Stimulated activated CD4-positive, alpha-beta T cell treated with anti-CD3 and anti-CD28 coated beads, Interleukin-1b, Interleukin-23, amount 100 ng/mL, for 4 hours (primary cell): ENCODE results near the gene MAGT1.
"Not testable (repeated sequence)": the region's sequence is repeated elsewhere in the genome, so short reads cannot be mapped to it uniquely, and the experiment has no call there.

ENCODE experiments used
- DNase-seq, 2 donors: peaks; one replicate each; pipeline ENCODE4 v3.0.0-alpha.2; 2020; ENCODE audit warnings: low read depth in 2 of 2

Gene MAGT1

DNA sequence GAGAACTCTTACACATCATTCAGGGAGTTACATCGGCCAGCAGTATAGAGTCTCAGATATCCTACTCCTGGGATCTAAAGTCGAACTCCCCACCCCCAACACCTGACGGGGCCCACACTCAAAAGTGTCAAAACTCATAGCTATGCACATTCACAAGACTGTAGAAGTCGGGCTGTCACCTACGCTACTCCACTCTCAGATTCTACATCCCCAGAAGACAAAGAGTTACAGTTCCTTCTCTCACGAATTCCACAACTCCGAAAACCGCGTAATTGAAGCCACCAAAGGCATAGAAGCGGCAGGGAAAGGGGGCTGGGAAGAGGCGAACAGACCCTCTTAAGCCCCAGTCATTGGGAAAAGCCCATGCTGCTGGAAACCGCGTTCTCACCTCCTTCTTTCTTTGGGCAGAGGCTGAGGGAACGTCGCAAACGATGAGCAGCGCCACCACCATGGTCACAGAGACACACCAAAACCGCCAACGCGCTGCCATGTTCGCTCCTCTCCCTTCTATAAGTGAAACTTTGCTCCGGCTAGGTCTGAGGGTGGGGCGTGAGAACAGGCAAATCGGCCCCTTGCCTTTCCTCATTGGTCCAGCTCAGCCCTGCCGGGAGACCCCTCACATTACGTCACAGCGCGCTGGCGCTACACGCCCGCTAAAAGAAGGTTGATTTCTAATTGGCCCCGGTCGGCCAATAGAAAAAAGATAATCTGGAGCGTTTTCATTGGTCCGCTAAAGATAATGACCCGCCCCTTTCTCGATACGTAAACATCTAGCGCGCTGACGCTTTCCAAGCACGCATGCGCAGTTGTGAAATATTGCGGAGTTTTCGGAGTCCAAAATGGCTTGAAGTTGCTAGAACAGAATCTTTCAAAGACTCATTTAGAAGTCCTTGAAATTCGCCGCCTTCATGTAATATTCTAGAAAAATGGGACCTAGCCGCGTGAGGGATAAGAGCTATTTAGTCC, at the start of gene MAGT1:
Gene MAGT1, minus strand, starts transcription at position 515 of the 966 bp plus-strand sequence. Its CDS starts 25 bp downstream, at position 490.
- peak; percentile 69 to 81 for DNase-seq

GRCh38 chrX:77945031-77945430, 49.8 kb upstream of the MAGT1 start:
- not testable (repeated sequence) for DNase-seq

DNA sequence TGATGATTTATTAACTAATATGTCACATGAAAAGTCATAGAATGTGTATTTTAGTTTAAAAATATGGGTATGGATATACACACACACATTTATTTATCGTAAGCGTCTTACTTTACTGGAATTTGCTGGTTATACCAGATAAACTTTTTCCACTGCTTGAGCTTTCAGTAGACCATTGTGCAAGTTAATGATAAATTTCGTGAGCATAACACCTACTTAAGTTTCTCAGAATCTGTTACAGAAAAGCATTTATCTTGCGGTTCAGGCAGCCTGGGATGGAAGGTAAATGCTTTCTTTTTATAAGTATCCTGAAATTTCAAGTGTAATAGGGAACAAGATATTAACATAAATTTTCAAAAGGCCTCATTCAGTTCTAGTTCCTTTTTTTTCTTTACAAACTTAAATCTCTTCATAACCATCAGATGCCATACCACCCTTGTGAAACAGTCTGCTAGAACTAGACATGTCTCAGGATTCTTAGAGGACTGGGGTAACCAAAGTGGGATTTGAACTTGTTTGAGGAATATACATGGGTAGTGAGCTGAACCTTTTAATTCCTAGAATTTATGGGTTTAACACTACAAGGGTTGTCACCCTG, 42.9 kb upstream of the MAGT1 start:
- DNase-seq = no peak

DNA sequence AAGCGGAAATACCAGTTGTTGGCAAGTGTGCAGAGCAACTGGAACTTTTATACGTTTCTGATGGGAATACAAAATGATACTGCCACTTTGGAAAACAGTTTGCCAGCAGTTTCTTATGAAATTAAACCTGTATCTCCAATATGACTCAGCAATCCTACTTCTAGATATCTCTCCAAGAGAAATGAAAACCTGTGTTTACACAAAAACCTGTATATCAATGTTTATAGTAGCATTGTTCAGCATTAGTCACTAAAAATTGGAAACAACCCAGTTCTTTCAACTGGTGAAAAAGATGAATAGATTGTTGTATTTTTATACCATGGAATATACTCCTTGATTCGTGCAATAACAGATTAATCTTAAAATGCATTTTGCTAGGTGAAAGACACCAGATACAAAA, 42.1 kb upstream of the MAGT1 start:
- DNase-seq = no peak

DNA sequence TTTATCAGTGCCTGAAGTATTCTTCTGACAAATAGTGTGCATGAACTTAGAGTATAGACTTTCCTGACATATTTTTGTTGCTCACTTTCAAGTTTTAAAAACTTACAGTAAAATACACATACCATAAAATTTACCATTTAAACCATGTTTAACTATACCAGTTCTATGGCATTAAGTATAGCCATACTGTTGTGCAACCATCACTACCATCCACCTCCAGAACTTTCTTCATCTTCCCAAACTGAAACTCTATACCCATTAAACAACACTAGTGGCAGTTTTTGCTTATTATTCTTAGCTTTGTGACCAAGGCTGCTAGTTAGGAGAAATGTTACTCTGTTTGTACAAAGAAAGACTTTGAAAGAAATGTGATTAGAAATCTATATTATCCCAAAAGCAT, 41.1 kb upstream of the MAGT1 start:
- DNase-seq = no peak

DNA sequence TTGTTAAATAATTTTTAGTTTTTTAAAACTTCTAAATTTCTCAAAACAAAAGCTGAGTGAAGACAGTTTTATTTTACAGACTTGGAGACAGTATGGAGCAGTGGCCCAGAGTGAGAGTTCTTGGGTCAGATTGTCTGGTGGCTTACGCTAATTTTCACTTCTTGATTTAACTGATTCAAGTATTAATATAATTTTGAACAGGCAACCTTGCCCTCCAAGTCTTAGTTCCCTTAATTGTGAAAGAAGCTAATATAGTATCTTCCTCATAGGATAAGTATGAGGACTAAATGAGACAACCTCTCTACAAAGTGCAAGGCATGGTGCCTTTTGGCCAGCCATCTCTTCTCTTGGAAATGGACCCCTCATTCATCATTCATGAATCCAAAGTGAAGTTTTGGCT, 40.7 kb upstream of the MAGT1 start:
- no peak for DNase-seq

GRCh38 chrX:77930581-77930980, 35.3 kb upstream of the MAGT1 start:
- no peak for DNase-seq

- DNase-seq = no peak
These were observed 30.5 kb upstream of the MAGT1 start for GRCh38 chrX:77925764-77926163.

DNA sequence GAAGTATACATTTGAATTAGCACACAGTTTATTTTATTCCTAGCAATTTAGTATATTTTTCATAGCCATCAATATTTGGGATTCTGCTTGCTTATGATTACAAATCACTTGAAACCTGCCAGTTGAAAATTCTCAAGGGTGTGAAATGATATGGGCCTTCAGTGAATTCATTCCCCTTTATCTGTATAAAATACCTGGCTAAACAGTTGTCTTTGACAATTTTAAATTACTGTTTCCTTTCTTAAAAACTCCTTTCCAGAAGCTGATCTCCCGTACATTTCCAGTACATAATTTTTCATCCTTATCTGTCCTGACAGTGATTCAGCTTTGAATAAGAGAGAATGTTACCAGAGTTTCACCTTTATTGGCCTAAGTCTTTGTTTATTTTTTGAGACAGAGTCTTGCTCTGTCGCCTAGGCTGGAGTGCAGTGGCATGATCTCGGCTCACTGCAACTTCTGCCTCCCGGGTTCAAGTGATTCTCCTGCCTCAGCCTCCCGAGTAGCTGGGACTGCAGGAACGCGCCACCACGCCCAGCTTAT, 29.2 kb upstream of the MAGT1 start:
- no peak for DNase-seq

GRCh38 chrX:77922787-77923186, 27.6 kb upstream of the MAGT1 start:
- no peak for DNase-seq

DNA sequence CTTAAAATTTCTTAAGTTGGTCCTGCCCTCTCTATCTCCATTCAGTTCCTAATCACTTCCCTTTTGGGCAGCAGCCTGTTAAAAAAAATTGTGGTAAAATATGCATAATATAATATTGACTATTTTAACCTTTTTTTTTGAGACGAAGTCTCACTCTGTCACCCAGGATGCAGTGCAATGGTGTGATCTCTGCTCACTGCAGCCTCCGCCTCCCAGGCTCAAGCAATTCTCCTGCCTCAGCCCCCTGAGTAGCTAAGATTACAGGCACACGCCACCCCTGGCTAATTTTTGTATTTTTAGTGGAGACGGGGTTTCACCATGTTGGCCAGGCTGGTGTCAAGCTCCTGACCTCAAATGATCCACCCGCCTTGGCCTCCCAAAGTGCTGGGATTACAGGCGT, 24.1 kb upstream of the MAGT1 start:
- DNase-seq = not testable (repeated sequence)

GRCh38 chrX:77918568-77918967, 23.3 kb upstream of the MAGT1 start:
- DNase-seq = no peak

GRCh38 chrX:77917294-77917933, 22.2 kb upstream of the MAGT1 start:
- no peak for DNase-seq

DNA sequence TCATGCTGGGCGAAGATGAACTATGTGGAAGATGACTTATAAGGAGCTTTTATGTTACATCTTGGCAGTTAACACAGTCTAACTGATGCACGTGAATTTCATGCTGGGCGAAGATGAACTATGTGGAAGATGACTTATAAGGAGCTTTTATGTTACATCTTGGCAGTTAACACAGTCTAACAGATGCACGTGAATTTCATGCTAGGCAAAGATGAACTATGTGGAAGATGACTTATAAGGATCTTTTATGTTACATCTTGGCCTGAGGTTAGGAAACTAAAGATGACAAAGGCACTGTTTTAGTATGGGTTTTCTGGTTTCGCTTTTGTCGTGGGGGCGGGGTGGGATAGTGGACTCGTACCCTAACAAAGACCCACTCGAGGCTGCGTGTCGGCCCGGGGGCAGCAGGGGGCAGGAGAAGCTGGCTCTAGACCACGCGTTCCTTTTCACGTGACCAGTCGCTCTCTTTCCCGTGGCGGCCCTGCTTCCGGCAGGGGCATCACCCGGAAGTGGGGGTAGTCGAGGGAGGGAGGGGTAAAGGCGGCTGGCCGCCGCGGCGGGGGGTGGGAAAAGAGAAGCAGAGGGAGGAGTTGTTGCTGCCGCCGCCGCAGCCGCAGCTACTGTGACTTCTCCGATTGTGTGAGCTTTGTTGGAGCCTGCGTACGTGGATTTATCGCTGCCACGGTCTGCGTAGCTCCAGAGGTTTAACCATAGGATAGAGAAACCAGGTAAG, 15.0 kb upstream of the MAGT1 start, which contains the start of gene ATP7A:
Gene ATP7A, plus strand, starts transcription at position 586 of the 733 bp plus-strand sequence. CDS start 60,949 bp downstream, outside the sequence.
- DNase-seq = peak; percentile 74 to 81

GRCh38 chrX:77901506-77901905, 6.3 kb upstream of the MAGT1 start:
- no peak for DNase-seq

DNA sequence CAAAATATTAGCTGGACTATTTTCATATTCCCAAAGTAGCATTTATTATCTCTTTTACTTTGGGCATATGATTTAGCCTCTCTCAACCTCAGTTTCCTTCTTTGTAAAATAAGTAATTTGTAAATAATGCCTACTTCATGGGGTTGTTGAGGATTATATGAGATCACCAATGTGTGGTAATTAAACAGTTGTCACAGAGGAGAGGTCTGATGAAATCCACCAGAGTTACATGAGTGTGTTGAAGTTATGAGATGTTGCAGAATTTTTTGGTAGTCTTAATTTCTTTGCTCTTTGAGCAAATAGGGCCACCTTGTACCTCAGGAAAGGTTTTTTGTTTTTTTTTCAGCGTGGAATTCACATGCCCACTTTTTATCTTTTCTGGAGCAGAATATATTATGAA, 5.5 kb upstream of the MAGT1 start:
- DNase-seq = no peak

DNA sequence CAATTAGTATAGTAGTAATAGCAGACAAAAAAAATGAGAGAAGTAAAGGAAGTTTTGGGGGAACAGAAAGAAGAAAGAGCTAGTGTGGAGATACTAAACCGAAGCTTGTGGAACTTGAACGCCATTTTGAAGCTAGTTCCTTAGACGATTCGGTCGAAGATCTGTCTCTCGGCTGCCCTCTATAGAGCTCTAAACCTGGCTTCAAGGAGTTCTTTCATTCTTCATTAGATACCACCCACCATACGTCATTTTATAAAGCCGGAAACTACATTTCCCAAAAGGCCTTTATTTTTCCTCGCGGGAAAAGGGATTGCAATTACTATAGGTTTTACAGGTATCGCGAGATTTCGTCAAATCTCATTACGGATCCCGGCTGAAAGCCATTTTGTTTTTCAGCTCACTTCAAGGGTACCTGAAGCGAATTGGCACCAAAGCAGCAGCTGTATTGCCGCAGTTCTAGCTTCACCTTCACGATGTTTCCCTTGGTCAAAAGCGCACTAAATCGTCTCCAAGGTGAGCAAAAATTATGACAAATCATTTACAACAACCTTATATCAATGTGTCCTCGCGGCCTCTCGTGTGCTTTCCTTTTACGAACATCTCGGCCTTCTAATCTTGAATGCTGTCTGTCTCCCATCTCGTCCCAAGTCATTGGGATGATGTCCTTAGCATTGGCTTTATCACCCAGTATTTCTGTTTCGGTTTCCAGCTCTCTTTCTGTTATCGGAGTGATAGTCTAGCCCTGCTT, 4.0 kb upstream of the MAGT1 start, which contains the start of gene COX7B:
Gene COX7B, plus strand, starts transcription at position 388 of the 748 bp plus-strand sequence. Its CDS starts 86 bp downstream, at position 474.
- peak in 1 of 2 donors; percentile 45 for DNase-seq

DNA sequence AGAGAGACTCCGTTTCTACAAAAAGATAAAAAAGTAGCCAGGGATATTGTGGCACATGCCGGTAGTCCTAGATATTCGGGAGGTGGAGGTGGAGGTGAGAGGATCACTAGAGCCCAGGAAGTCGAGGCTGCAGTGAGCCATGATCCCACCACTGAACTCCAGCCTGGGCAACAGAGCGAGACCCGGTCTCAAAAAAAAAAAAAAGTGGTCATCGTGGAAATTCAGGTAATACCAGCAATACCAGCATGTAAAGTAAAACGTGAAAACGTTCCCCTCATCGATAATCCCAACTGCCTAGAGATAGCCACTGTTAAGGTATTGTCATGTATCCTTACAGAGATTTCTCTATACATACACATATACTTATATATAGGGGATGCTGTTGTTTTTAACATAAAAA, 1.5 kb downstream of the MAGT1 start:
- DNase-seq = no peak

GRCh38 chrX:77892887-77893286, 2.3 kb downstream of the MAGT1 start:
- no peak for DNase-seq

DNA sequence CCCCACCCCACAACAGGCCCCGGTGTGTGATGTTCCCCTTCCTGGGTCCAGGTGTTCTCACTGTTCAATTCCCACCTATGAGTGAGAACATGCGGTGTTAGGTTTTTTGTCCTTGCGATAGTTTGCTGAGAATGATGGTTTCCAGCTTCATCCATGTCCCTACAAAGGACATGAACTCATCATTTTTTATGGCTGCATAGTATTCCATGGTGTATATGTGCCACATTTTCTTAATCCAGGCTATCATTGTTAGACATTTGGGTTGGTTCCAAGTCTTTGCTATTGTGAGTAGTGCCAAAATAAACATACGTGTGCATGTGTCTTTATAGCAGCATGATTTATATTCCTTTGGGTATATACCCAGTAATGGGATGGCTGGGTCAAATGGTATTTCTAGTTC, 13.8 kb downstream of the MAGT1 start:
- DNase-seq = not testable (repeated sequence)

DNA sequence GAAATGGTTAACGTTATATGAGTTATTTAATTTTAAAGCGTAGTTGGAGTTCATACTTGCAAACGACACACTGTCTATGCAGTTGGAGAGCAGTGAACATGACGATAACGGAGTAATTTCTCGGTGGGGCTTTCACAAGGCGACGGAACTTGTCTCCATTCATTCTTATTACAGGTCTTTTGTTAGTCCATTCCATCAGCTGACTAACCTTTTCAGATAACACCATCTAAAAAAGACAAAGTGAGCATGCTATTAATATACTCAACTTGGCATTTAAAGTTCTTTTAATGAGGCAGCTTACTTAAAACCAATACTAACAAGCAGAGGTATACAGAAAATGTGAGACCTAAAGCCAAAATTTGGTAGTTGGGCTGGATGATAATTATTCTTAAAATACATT, 19.9 kb downstream of the MAGT1 start:
- no peak for DNase-seq
